Right atrium auricular region (tissue), 2 donors: Measurements from ENCODE around the gene PACS1. TPM values are rescaled to one million over a fixed set of nuclear protein-coding genes. Genes with fewer than 3 reads are reported as not detected.

Experiments
- DNase-seq: peaks from one replicate; pipeline ENCODE4 v3.0.0-alpha.2; 2019; ENCODE audit warnings: low spot score
- H3K27ac ChIP-seq, 2 donors: fragments of 200-600 bp; sonication (generic); 1 replicate in 1 of 2; 2 replicates in 1 of 2; pipeline ENCODE4 v1.5.1; 2016 to 2019
- H3K27me3 ChIP-seq, 2 donors: fragments of 200-600 bp; sonication (generic); one replicate each; pipeline versions ENCODE4 v1.5.1 to v1.6.0; 2017 to 2019
- H3K36me3 ChIP-seq: fragments of 200-600 bp; sonication (generic); one replicate; pipeline ENCODE4 v1.5.1; 2016
- H3K4me1 ChIP-seq, 2 donors: fragments of 200-600 bp; sonication (generic); one replicate each; pipeline versions ENCODE4 v1.5.1 to v1.6.0; 2017 to 2019
- H3K4me3 ChIP-seq, 2 donors: fragments of 200-600 bp; sonication (generic); 1 replicate in 1 of 2; 2 replicates in 1 of 2; pipeline ENCODE4 v1.5.1; 2017 to 2019; ENCODE audit warnings: mild to moderate bottlenecking in 1 of 2, moderate library complexity in 1 of 2
- H3K9me3 ChIP-seq, 2 donors: fragments of 200-600 bp; sonication (generic); one replicate each; pipeline ENCODE4 v1.5.1; 2019
- total RNA-seq, 2 donors: library from RNA; depleted of rRNA; stranded (reverse); fragments of >200 nt; gene quantifications; one replicate each; pipeline ENCODE4 v1.1.0, GENCODE V29; 2016
- TF ChIP-seq, protein P1 (sequence below), 2 donors: fragments of 200-600 bp; sonication (generic); IDR thresholded peaks; one replicate each; pipeline ENCODE4 v1.5.1; 2019; ENCODE audit warnings: antibody characterized with exemption in 2 of 2

Gene PACS1
- total RNA-seq, 2 donors from 2014 or later, result 47.7 to 88.9 TPM

DNA sequence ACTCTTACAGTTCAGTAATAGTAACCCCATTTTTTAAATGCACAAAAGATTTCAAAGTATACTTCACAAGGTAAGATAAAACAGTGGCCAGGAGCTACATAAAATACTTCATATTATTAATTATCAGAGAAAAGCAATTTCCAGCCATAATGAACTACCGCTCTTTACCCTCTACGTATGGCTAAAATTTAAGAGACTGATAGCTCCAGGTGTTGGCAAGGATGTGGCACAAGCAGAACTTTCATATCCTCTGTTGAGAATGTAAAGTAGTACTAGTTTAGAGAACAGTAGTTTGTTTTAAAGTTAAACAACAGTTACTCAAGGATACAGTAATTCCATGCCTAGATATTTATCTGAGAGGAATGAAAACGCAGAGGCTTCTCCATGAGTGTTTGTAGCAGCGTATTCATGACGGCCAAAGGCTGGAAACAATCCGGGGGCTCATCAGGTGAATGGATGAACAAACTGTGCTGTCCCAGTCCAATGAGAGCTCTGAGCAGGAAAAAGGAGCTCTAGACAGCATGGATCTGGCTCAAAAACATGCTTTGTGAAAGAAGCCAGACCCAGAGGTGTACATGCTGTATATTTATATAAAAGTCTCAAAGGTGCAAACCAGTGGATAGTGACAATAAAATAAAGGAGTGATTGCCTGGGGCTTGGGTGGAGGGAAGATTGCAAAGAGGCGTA lies 85.5 kb downstream of the PACS1 start:
- TF ChIP-seq, protein P1, sequence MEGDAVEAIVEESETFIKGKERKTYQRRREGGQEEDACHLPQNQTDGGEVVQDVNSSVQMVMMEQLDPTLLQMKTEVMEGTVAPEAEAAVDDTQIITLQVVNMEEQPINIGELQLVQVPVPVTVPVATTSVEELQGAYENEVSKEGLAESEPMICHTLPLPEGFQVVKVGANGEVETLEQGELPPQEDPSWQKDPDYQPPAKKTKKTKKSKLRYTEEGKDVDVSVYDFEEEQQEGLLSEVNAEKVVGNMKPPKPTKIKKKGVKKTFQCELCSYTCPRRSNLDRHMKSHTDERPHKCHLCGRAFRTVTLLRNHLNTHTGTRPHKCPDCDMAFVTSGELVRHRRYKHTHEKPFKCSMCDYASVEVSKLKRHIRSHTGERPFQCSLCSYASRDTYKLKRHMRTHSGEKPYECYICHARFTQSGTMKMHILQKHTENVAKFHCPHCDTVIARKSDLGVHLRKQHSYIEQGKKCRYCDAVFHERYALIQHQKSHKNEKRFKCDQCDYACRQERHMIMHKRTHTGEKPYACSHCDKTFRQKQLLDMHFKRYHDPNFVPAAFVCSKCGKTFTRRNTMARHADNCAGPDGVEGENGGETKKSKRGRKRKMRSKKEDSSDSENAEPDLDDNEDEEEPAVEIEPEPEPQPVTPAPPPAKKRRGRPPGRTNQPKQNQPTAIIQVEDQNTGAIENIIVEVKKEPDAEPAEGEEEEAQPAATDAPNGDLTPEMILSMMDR (IDR thresholded peaks at IDR 0.05), result no peak
- Histone ChIP-seq H3K27ac (no peak overlapping the region), H3K27me3 (no peaks in the 10 kb centered on the region), H3K4me1 (peaks cover 0 to 17% of the 10 kb centered on the region in 2 donors), H3K9me3 (no peaks in the 10 kb centered on the region), H3K36me3 (no peaks in the 10 kb centered on the region), H3K4me3 (no peak overlapping the region)
- DNase-seq, result no peak

- TF ChIP-seq, protein P1 (IDR thresholded peaks at IDR 0.05), result no peak
- no peaks in the 10 kb centered on the region for H3K9me3 ChIP-seq
- no peaks in the 10 kb centered on the region for H3K36me3 ChIP-seq
- no peak for DNase-seq
- H3K27me3 ChIP-seq, result no peaks in the 10 kb centered on the region
- peaks cover 0 to 7% of the 10 kb centered on the region in 2 donors for H3K4me1 ChIP-seq
- no peak overlapping the region for H3K4me3 ChIP-seq
- no peak overlapping the region for H3K27ac ChIP-seq
These were observed 87.3 kb downstream of the PACS1 start for GRCh38 chr11:66157182-66157864.

GRCh38 chr11:66158156-66158555 lies 88.1 kb downstream of the PACS1 start:
- no peaks in the 10 kb centered on the region for H3K36me3 ChIP-seq
- H3K27me3 ChIP-seq, result no peaks in the 10 kb centered on the region
- DNase-seq, result no peak

GRCh38 chr11:66159324-66159984 lies 89.4 kb downstream of the PACS1 start:
- Histone ChIP-seq H3K4me3 (no peak overlapping the region), H3K9me3 (no peaks in the 10 kb centered on the region), H3K36me3 (no peaks in the 10 kb centered on the region), H3K4me1 (peaks cover 0 to 7% of the 10 kb centered on the region in 2 donors), H3K27ac (no peak overlapping the region), H3K27me3 (no peaks in the 10 kb centered on the region)
- TF ChIP-seq, protein P1 (IDR thresholded peaks at IDR 0.05), result no peak
- no peak for DNase-seq

More at GRCh38 chr11:66158156-66158555, 88.1 kb downstream of the PACS1 start:
- H3K27ac ChIP-seq, result no peak overlapping the region
- no peaks in the 10 kb centered on the region for H3K9me3 ChIP-seq
- H3K4me3 ChIP-seq, result no peak overlapping the region
- peaks cover 0 to 7% of the 10 kb centered on the region in 2 donors for H3K4me1 ChIP-seq
- TF ChIP-seq, protein P1 (IDR thresholded peaks at IDR 0.05), result no peak

DNA sequence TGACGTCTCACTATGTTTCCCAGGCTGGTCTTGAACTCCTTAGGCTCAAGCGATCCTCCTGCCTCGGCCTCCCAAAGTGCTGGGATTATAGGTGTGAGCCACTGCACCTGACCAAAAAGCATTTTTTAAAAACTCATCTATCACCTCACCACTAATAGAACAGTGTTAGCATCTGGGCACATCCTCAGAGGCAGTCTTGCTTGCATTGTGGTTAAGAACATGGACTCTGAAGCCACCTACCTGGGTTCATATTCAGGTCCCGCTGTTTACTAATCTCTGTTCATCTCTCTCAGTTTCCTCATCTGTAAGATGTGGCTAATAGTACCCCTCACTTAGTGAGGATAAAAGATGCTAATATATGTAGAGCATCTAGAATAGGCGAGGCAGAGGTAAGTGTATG lies 90.6 kb downstream of the PACS1 start:
- TF ChIP-seq, protein P1 (IDR thresholded peaks at IDR 0.05), result no peak
- H3K27ac ChIP-seq, result no peak overlapping the region
- no peak for DNase-seq
- H3K4me3 ChIP-seq, result no peak overlapping the region
- no peaks in the 10 kb centered on the region for H3K36me3 ChIP-seq
- H3K4me1 ChIP-seq, result peaks cover 0 to 7% of the 10 kb centered on the region in 2 donors
- no peaks in the 10 kb centered on the region for H3K27me3 ChIP-seq
- H3K9me3 ChIP-seq, result no peaks in the 10 kb centered on the region
